Activated CD8-positive, alpha-beta memory T cell treated with anti-CD3 and anti-CD28 coated beads for 1 hour (primary cell): Measurements from ENCODE around the gene ROR2.

ENCODE experiments used
- DNase-seq, 2 donors: peaks; one replicate each; pipeline ENCODE4 v3.0.0-alpha.2; 2020; ENCODE audit warnings: low read depth in 1 of 2; ENCODE audit errors: extremely low read depth in 1 of 2

Gene ROR2

DNA sequence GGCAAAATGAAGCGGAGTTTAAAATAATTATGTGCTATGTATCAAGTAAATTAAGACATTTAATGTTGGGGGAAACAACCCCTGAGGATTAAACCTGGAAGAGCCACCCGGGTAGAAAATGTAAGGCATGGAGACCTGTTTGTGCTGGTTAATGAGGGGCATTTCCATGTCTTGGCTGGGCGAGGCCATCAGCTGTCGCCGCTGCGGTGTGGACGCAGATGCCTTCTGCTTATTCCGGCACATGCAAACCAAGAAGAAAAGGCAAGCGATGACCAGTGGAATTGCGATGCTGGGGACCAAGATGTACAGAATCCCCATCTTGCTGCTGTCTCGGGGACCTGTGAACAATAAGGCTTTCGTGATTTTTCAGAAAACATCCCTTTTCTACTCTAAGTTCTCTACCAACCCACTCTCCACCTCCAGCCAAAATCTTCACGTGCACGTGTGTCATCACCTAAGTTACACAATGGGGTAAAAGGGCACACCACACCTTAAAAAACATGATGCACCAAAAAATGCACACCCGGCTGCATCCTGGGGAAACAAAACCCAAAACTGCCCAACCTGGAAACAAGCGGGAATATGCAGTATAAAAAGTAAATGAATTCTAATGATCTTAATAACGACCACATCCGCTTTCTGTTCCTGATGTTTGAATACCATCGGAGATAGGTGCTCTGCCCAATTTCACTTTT is 223.5 kb downstream of the ROR2 start:
- no peak for DNase-seq

GRCh38 chr9:91725651-91726050 is 224.4 kb downstream of the ROR2 start:
- DNase-seq, result no peak

- no peak for DNase-seq
Observed at GRCh38 chr9:91724609-91725505, 225.2 kb downstream of the ROR2 start.

DNA sequence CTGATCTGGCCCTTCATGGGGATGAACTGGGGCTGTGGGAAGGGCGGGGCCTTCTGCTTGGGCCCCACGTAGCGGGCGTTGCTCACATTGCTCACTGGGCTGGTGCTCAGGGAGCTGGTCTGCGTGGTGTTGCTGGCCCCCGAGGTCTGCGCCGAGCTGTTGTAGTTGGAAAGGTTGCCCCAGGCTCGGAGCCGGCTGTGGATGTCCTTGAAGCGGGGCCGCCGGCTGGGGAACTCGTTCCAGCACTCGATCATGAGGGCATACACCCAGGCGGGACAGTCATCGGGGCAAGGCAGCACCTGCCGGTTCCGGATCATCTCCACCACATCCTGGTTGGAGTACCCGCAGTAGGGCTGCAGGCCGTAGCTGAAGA is 226.0 kb downstream of the ROR2 start:
- DNase-seq, result no peak

DNA sequence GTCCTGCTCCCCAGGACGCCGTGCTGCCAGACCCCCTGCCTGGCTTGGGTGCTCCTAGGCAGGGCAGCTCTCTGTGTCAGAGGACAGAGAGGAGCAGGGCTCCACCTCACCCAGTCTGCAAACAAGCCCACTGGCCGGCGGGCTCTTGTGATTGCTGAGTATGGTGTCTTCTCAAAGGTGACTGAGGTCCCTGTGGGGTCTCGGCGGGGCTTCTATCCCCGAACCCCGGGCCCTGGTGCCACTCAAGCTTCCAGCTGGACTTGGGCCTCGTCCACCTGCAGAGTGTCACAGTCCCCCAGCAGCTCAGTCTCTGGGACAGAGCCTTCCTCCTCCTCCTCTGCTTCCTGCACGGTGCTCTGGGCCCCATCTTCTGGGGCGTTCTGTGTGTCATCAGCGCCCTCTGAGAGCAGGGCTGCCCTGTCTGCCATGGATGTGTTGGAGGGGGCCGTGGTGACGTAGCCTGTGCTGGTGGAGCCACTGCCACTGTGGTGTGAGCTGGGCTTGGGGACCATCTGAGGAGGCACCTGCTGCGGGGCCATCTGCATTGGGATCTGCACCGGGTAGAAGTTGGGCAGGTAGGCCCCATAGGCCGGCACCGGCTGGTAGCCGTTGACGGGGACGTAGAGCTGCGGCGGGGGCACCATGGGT is 226.5 kb downstream of the ROR2 start:
- DNase-seq, result no peak

- no peak for DNase-seq
Observed at GRCh38 chr9:91720751-91721705, 229.0 kb downstream of the ROR2 start.

DNA sequence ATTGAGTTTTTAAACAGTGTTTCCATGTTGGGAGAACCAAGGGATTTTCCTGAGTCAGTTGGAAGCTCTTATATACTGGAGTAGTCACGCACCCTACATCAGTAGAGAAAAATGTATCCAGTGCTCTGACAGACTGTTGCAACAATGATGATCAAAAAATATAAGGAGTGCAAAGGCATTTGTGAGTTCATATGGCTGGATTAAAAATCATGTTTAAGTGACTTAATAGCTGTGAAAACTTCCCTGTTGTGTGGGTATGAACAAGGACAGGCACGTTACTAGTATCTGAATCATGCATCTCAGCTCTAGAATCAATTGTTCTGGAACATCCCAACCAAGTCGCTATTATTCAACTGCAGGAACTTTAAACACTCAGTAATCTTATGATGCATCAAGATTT is 229.7 kb downstream of the ROR2 start:
- no peak for DNase-seq

DNA sequence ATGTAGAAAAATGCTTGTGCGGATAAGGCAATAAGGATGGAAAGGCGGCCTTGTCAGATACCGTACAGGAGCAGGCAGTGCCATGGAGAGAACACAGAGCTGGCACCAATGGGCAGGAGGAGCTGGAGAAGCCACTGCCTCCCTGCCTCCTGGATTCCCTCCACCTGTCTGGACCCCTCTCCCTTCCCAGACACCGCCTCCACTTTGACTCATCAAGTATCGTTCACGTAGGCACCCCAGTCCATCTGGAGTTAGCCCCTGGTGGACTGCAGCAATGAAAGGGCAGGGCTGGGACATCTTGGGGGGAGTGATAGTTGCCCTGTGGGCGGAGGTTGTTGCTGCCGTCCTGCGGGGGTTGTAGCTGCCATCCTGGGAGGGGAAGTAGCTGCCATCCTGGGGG is 232.0 kb downstream of the ROR2 start:
- no peak for DNase-seq

DNA sequence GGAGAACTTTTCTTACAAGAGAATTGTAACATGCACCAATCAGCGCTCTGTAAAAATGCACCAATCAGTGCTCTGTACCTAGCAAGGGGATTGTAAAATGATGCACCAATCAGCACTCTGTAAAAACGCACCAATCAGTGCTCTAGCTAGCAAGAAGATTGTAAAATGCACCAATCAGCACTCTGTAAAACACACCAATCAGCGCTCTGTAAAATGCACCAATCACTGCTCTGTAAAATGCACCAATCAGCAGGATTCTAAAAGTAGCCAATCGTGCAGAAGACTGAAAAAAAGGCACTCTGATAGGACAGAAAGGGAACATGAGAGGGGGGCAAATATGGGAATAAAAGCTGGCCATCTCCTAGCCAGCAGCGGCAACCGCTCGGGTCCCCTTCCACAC is 233.2 kb downstream of the ROR2 start:
- DNase-seq, result no peak

GRCh38 chr9:91716239-91716638 is 233.8 kb downstream of the ROR2 start:
- no peak for DNase-seq

DNA sequence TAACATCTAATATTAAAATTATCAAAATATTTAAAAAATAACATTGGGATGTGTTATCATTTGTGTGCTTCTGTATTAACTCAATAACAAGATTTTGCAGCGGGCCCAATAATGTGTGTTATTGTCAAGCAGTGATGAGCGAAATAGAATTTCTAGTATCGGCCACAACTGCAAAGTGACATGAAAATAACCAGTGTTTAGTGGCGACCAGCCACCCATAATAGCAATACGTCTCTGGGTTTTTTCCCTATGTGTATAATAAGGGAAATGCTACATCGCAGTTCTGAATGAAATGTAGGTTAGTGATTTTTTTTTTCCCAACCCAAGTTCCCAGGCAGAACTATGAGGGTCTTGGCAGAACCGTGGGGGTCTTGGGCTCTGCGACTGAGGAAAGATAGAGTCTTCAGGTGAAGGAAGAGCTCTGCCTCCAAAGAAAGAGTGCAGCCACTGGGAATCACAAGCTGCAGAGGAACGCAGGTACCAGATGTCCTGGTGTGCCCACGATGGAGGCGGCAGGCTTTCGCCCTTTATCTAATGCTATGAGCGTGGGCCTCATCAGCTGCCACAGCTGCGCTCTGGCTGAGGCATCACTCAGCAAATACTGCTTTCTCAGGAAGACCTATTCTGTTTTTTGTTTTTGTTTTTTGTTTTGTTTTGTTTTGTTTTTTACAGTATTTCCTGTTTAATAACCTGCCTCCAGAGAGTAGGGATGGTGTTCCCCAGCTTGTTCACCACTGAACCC is 235.0 kb downstream of the ROR2 start:
- DNase-seq, result no peak

GRCh38 chr9:91714020-91714806 is 235.8 kb downstream of the ROR2 start:
- no peak for DNase-seq

- no peak for DNase-seq
Observed at GRCh38 chr9:91712811-91713210, 237.2 kb downstream of the ROR2 start.

DNA sequence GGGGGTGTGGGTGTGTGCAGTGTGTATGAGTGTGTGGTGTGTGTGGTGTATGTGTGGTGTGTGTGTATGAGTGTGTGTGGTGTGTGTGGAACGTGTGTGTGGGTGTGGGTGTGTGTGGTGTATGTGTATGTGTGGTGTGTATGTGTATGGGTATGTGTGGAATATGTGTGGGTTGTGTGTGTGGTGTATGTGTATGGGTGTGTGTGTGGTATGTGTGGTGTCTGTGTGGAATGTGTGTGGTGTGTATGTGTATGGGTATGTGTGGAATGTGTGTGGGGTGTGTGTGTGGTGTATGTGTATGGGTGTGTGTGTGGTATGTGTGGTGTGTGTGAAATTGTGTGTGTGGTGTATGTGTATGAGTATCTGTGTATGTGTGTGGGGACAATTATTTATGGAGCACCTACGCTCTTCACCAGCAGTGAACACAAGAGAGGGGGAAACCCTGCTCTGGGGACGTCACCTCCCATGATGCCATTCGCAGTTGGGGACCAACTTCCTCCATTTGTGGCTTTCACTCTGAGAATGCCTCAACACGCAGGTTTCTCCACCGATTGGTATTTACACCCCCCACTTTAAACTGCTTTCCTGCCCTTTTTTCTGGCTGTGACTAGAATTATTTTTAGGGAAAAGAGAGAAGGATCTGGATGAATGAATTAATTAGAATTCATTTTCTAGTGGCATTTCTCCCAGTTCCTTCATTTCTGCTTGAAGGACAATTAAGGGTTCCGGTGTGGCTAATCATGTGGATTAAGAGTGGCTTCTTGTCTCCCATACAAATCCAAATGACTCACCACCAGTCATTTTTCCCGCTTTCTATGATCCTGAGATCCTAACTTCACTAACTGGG is 238.1 kb downstream of the ROR2 start:
- DNase-seq, result peak; percentile 11 to 25

GRCh38 chr9:91710158-91710557 is 239.9 kb downstream of the ROR2 start:
- DNase-seq, result no peak

- no peak for DNase-seq
Observed at GRCh38 chr9:91705386-91705785, 244.6 kb downstream of the ROR2 start.

DNA sequence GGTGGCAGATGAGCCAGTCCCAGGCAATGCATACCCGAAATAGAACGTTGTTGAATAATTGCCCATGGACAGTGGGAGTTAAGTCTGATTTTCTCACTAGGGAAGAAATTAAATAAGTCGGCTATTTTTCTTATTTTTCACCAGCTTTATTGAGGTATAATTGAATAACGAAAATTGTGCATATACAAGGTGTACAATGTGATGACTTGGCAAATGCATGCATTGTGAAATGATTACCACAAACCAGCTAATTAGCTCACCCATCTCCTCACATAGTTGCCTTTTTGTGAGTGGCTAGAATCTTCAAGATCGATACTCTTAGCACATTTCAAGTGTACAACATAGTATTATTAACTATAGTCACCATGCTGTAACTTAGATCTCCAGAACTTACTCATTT is 249.6 kb downstream of the ROR2 start:
- no peak for DNase-seq

- DNase-seq, result no peak
Observed at GRCh38 chr9:91698266-91698665, 251.8 kb downstream of the ROR2 start.
